Subcutaneous adipose tissue (tissue), 4 donors: ENCODE measurements around the gene MYO1B. TPM values are rescaled to one million over a fixed set of nuclear protein-coding genes. Genes with fewer than 3 reads are reported as not detected.

Experiments
- total RNA-seq, 4 donors: library from RNA; depleted of rRNA; stranded (reverse); fragments of >200 nt; gene quantifications; one replicate each; pipeline ENCODE4 v1.1.0, GENCODE V29; 2016
- TF ChIP-seq, protein P1 (sequence below): fragments of 450-650 bp; IDR thresholded peaks from one replicate; pipeline ENCODE4 v1.5.1; 2016; ENCODE audit warnings: low read depth, mild to moderate bottlenecking, control low read depth, antibody characterized with exemption, moderate library complexity

Gene MYO1B
- total RNA-seq: 100 to 1,000 TPM in 1 of 4 donors, 10 to 100 TPM in 3; 34.3 to 102 (median 59.3) TPM

GRCh38 chr2:191245046-191245868 lies at the start of gene MYO1B:
MYO1B (plus strand) TSS chr2:191245404; CDS start chr2:191276896, 31,492 bp downstream.
- TF ChIP-seq, protein P1, sequence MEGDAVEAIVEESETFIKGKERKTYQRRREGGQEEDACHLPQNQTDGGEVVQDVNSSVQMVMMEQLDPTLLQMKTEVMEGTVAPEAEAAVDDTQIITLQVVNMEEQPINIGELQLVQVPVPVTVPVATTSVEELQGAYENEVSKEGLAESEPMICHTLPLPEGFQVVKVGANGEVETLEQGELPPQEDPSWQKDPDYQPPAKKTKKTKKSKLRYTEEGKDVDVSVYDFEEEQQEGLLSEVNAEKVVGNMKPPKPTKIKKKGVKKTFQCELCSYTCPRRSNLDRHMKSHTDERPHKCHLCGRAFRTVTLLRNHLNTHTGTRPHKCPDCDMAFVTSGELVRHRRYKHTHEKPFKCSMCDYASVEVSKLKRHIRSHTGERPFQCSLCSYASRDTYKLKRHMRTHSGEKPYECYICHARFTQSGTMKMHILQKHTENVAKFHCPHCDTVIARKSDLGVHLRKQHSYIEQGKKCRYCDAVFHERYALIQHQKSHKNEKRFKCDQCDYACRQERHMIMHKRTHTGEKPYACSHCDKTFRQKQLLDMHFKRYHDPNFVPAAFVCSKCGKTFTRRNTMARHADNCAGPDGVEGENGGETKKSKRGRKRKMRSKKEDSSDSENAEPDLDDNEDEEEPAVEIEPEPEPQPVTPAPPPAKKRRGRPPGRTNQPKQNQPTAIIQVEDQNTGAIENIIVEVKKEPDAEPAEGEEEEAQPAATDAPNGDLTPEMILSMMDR: no peak

DNA sequence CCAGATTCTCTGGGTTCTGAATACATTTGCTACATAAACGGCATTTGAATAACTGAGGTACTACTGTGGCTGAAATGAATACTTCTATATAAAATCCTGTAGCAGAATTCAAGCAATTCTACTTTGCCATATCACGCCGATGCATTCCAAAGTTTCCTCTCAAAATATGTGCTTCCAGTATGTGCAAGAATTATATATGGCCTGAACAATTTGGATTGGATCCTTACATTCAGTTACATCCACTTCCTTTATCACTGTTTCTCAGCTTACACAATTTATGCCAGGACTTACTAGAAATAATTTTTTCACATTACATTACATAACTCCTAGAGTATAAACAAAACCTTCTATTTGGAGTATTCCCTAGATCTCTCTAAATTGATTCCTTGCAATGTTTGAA lies 48.1 kb upstream of the MYO1B start:
- TF ChIP-seq, protein P1: no peak

DNA sequence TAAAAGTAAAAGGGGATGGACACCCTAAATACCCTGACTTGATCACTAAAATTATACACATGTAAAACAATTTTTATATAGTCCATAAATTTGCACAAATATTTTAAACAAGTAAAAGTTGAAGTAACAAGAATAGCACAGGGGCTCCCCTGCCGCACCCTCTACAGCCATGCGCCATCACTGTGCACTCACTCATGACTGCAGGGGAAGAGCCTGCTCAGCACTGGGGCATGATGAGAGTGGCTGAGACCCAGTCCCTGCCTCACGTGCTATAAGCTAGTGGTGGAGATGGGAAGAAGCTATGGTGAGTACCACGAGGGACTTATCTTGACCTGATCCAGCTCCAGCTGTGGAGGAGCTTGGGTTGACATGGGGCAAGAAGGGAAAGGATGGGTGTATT lies 46.9 kb upstream of the MYO1B start:
- TF ChIP-seq, protein P1: no peak

GRCh38 chr2:191199929-191200512 lies 45.2 kb upstream of the MYO1B start:
- TF ChIP-seq, protein P1: no peak

DNA sequence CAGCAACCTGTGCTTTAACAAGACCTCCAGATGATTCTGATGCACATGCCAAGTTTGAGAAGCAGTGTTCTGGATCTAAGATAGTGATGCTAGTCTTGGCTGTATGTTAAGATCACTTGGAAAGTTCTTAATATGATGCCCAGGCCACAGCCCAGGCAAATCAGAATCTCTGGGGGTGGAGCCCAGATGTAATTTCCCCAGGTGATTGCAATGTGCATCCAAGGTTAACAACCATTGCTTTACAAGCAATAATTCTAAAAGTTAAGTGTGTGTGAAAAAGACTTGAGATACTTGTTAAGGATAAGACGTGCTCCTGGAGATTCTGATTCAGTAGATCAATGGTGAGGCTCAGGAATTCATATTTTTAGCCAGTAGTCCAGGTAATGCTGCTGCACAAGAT lies 44.3 kb upstream of the MYO1B start:
- TF ChIP-seq, protein P1: no peak

DNA sequence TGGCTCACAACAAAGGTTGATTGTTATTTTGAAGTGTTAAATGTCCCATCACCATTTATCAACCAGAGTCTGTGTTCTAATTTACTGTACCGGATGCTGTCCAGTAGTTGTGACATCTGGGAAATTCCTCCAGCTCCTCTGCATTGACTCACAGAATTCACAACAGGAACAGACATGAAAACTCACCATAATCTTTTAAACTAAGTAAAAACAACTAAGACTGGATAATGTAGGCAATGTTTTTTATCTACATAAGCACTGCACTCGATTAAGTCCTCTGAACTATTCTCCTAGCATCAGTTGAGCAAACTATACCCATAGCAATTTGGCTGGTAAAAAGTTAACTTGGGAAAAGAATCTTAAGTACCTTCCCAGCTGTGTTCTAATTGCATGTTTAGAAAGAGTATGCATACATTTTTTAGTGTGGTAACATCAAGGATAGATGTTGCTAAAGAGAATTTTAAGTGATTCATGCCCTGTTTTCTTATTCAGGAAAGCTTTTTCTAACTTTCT lies 42.9 kb upstream of the MYO1B start:
- TF ChIP-seq, protein P1: no peak

GRCh38 chr2:191202881-191203397 lies 42.3 kb upstream of the MYO1B start:
- TF ChIP-seq, protein P1: no peak
